GM23338 (cell line): ENCODE data around the gene NUP153. TPM values are rescaled to one million over a fixed set of nuclear protein-coding genes. Genes with fewer than 3 reads are reported as not detected.

Experiments
- ATAC-seq: fragments of 200-7000 bp; cut with Tn5 transposase; 3 replicates; pipeline ENCODE4 v1.9.1; 2020
- DNase-seq: peaks from one replicate; pipeline ENCODE4 v3.0.0-alpha.2; 2015; ENCODE audit warnings: low spot score
- H2AFZ ChIP-seq: fragments of 200-600 bp; sonication (generic); 2 replicates; pipeline ENCODE4 v1.8.0; 2016; ENCODE audit warnings: antibody characterized with exemption, mild to moderate bottlenecking, moderate library complexity
- H3F3A ChIP-seq: fragments of 200-600 bp; sonication (generic); replicated peaks from 2 replicates; pipeline ENCODE4 v1.8.0; 2017; ENCODE audit warnings: antibody characterized with exemption, mixed run types, low read depth
- H3K27ac ChIP-seq: fragments of 200-600 bp; sonication (generic); 2 replicates; pipeline ENCODE4 v1.6.1; 2016; ENCODE audit warnings: low read depth
- H3K27me3 ChIP-seq: fragments of 200-600 bp; sonication (generic); 2 replicates; pipeline ENCODE4 v1.8.0; 2016; ENCODE audit warnings: mild to moderate bottlenecking, mixed run types, moderate library complexity; ENCODE audit not compliant: insufficient read depth
- H3K36me3 ChIP-seq: fragments of 200-600 bp; sonication (generic); 2 replicates; pipeline ENCODE4 v1.8.0; 2016; ENCODE audit warnings: mild to moderate bottlenecking; ENCODE audit not compliant: insufficient read depth
- H3K4me1 ChIP-seq: fragments of 200-600 bp; sonication (generic); 2 replicates; pipeline ENCODE4 v1.8.0; 2016; ENCODE audit warnings: mild to moderate bottlenecking, moderate library complexity; ENCODE audit not compliant: insufficient read depth
- H3K4me2 ChIP-seq: fragments of 200-600 bp; sonication (generic); 2 replicates; pipeline ENCODE4 v1.7.1; 2017; ENCODE audit warnings: mixed run types
- H3K4me3 ChIP-seq: fragments of 200-600 bp; sonication (generic); 2 replicates; pipeline ENCODE4 v1.6.1; 2016; ENCODE audit warnings: mixed run types
- H3K79me2 ChIP-seq: fragments of 200-600 bp; sonication (generic); replicated peaks from 2 replicates; pipeline ENCODE4 v1.8.0; 2017; ENCODE audit warnings: mild to moderate bottlenecking; ENCODE audit not compliant: insufficient read depth
- H3K9me2 ChIP-seq: fragments of 200-600 bp; sonication (generic); 2 replicates; pipeline ENCODE4 v1.8.0; 2017; ENCODE audit not compliant: insufficient read depth
- H4K20me1 ChIP-seq: fragments of 200-600 bp; sonication (generic); replicated peaks from 2 replicates; pipeline ENCODE4 v1.8.0; 2017; ENCODE audit warnings: mild to moderate bottlenecking; ENCODE audit not compliant: insufficient read depth
- H3K27ac Mint-ChIP-seq: 2 replicates; pipeline ENCODE4 v1.8.0; 2020; ENCODE audit warnings: inconsistent platforms, mild to moderate bottlenecking, moderate library complexity, mixed read lengths
- H3K27me3 Mint-ChIP-seq: 3 replicates; pipeline ENCODE4 v1.8.0; 2022; ENCODE audit warnings: low read depth, mild to moderate bottlenecking, moderate library complexity, mixed read lengths, inconsistent platforms; ENCODE audit not compliant: insufficient read depth, poor library complexity
- H3K36me3 Mint-ChIP-seq: 3 replicates; pipeline ENCODE4 v1.8.0; 2021; ENCODE audit warnings: low read depth, mild to moderate bottlenecking, inconsistent platforms, moderate library complexity, mixed read lengths
- H3K4me1 Mint-ChIP-seq: 3 replicates; pipeline ENCODE4 v1.8.0; 2020; ENCODE audit warnings: mild to moderate bottlenecking, inconsistent platforms, mixed read lengths
- H3K4me3 Mint-ChIP-seq: 3 replicates; pipeline ENCODE4 v1.8.0; 2021; ENCODE audit warnings: moderate library complexity, mild to moderate bottlenecking, inconsistent platforms, mixed read lengths
- H3K9me3 Mint-ChIP-seq: 3 replicates; pipeline ENCODE4 v1.8.0; 2020; ENCODE audit warnings: moderate library complexity, mild to moderate bottlenecking, inconsistent platforms, mixed read lengths
- CREB1 ChIP-seq: fragments of 250-450 bp; sonication (Bioruptor Pico); IDR thresholded peaks from 2 replicates; pipeline ENCODE4 v1.5.0; 2020; ENCODE audit warnings: low read depth, mild to moderate bottlenecking, moderate library complexity
- CTCF ChIP-seq, 2 experiments: fragments of 200-600 bp in 1 of 2; sonication (generic) in 1 of 2; conservative IDR thresholded peaks; 2 replicates each; pipeline versions ENCODE4 v1.5.1 to v1.6.1; 2016 to 2017; ENCODE audit warnings: antibody characterized with exemption in 2 of 2, low read depth in 2 of 2, mild to moderate bottlenecking in 2 of 2, moderate library complexity in 1 of 2
- ETS1 ChIP-seq: IDR thresholded peaks from 2 replicates; pipeline ENCODE4 v1.6.1; 2016; ENCODE audit warnings: antibody characterized with exemption
- JUNB ChIP-seq: IDR thresholded peaks from one replicate; pipeline ENCODE4 v1.6.1; 2016; ENCODE audit warnings: antibody characterized with exemption; ENCODE audit not compliant: unreplicated experiment
- ZNF114 ChIP-seq: fragments of 250-450 bp; sonication (Bioruptor Pico); IDR thresholded peaks from 2 replicates; pipeline ENCODE4 v1.5.0; 2020; ENCODE audit warnings: mild to moderate bottlenecking, moderate library complexity
- ZNF462 ChIP-seq: fragments of 250-450 bp; sonication (Bioruptor Pico); IDR thresholded peaks from 2 replicates; pipeline ENCODE4 v1.5.0; 2020; ENCODE audit warnings: mild to moderate bottlenecking, moderate library complexity
- polyA plus RNA-seq: library from polyadenylated mRNA; unstranded; fragments of >200 nt; fragmentation: Nextera tagmentation; extraction: Ambion mirVana; gene quantifications from 2 replicates; pipeline ENCODE4 v1.2.1, GENCODE V29; 2016
- total RNA-seq: library from RNA; depleted of rRNA; stranded (reverse); fragments of >200 nt; shearing (Covaris generic); gene quantifications from 2 replicates; pipeline ENCODE4 v1.2.3, GENCODE V29; 2014

The NUP153 gene
- total and polyA plus RNA-seq, 2 experiments from 2014 or later = 23.8 to 88.4 TPM

DNA sequence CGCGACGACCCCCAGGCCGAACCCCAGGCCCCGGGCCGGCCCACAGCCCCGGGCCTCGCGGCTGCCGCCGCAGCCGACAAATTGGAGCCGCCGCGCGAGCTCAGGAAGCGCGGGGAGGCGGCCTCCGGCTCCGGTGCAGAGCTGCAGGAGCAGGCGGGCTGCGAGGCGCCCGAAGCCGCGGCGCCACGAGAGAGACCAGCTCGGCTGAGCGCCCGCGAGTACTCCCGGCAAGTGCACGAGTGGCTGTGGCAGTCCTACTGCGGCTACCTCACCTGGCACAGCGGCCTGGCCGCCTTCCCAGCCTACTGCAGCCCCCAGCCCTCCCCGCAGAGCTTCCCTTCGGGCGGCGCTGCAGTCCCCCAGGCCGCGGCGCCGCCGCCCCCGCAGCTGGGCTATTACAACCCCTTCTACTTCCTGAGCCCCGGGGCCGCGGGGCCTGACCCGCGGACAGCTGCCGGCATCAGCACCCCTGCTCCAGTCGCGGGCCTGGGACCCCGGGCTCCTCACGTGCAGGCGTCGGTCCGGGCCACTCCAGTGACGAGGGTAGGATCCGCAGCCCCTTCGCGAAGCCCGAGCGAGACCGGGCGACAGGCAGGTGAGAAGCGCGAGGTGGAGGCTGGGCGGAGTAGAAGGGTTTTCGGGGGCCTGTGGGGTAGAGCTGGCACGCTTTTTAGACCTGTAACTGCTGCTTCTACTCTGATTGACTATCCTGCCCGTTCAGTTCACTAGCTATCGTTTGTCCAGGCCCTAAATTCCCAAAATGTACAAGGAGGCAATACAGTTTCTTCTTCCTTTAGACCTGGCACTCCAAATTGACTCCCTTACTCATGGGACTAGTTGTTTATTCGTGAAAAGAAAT lies 106.0 kb downstream of the NUP153 start:
- DNase-seq (peak; percentile 61), ATAC-seq (peak; percentile 70)
- H3K36me3 ChIP-seq = no peaks in the 10 kb centered on the region
- Mint-ChIP-seq H3K27me3 (peaks cover 7% of the 10 kb centered on the region), H3K4me3 (peak overlapping the region; percentile 74), H3K36me3 (peaks cover 5% of the 10 kb centered on the region), H3K27ac (no peak overlapping the region), H3K4me1 (peaks cover 9% of the 10 kb centered on the region; the same call in 2 of the 3 replicates), H3K9me3 (no peaks in the 10 kb centered on the region)
- H2AFZ ChIP-seq = peak overlapping the region; percentile 87
- TF ChIP-seq ZNF114 (CRISPR knock-in tag) = no peak
- TF ChIP-seq CTCF (conservative IDR thresholded peaks at IDR 0.05; ENCODE audit: low read depth in 2 of 2) = 0 out of 4 replicates have a peak, but pooled peaks of 1 of the 2 experiments have one; percentile 0
- peak; percentile 42; the same call in 1 of the 2 replicates for TF ChIP-seq CREB1
- no peak for TF ChIP-seq JUNB
- TF ChIP-seq ETS1 = no peak
- no peak for TF ChIP-seq ZNF462 (CRISPR knock-in tag)
- peak overlapping the region; percentile 74 for H3K4me3 ChIP-seq
- no peak overlapping the region for H3K27ac ChIP-seq
- peaks cover 4% of the 10 kb centered on the region; the same call in 1 of the 2 replicates for H3F3A ChIP-seq
- no peaks in the 10 kb centered on the region for H4K20me1 ChIP-seq
- H3K4me1 ChIP-seq = peaks cover 8% of the 10 kb centered on the region; the same call in 1 of the 2 replicates
- H3K79me2 ChIP-seq = no peaks in the 10 kb centered on the region
- H3K27me3 ChIP-seq = no peaks in the 10 kb centered on the region
- H3K9me2 ChIP-seq = no peaks in the 10 kb centered on the region
- peak overlapping the region; percentile 85 for H3K4me2 ChIP-seq
